ENCODE measurements around the gene SLC35G2.

DNA sequence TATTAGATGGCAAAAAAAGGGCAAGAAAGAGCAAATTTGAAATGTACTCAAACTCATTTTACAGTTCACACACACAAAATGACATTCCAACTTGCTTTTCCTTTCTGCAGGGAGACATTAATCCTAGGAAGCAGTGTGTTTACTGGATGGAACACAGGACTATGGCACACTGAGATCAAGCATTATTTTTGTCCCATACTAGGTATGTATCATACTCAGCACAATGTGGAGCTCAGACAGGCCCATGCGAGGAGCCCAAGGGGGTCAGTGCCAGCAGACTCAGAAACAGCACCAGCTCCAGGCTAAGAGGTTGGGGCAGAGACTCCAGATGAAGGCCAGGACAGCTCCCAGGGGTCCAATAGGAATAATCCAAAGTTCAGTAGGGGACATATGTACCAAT lies 30.8 kb upstream of the SLC35G2 start:
- TF ChIP-seq, protein P1, sequence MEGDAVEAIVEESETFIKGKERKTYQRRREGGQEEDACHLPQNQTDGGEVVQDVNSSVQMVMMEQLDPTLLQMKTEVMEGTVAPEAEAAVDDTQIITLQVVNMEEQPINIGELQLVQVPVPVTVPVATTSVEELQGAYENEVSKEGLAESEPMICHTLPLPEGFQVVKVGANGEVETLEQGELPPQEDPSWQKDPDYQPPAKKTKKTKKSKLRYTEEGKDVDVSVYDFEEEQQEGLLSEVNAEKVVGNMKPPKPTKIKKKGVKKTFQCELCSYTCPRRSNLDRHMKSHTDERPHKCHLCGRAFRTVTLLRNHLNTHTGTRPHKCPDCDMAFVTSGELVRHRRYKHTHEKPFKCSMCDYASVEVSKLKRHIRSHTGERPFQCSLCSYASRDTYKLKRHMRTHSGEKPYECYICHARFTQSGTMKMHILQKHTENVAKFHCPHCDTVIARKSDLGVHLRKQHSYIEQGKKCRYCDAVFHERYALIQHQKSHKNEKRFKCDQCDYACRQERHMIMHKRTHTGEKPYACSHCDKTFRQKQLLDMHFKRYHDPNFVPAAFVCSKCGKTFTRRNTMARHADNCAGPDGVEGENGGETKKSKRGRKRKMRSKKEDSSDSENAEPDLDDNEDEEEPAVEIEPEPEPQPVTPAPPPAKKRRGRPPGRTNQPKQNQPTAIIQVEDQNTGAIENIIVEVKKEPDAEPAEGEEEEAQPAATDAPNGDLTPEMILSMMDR (conservative IDR thresholded peaks at IDR 0.05), result no peak
- no peak for TF ChIP-seq ZFX (IDR thresholded peaks at IDR 0.05)

All from C4-2B (cell line).